Testis (tissue), 5 donors: Measurements from ENCODE around the gene RABL2A. TPM values are rescaled to one million over a fixed set of nuclear protein-coding genes. Genes with fewer than 3 reads are reported as not detected.
"Not testable (repeated sequence)": the region's sequence is repeated elsewhere in the genome, so short reads cannot be mapped to it uniquely, and the experiment has no call there.

ENCODE experiments used
- DNase-seq: peaks from one replicate; pipeline ENCODE4 v3.0.0-alpha.2; 2019
- H3K27ac ChIP-seq, 2 donors: fragments of 200-600 bp; sonication (generic); one replicate each; pipeline ENCODE4 v1.5.1; 2019
- H3K27me3 ChIP-seq: fragments of 200-600 bp; sonication (generic); one replicate; pipeline ENCODE4 v1.5.1; 2019
- H3K36me3 ChIP-seq: fragments of 200-600 bp; sonication (generic); one replicate; pipeline ENCODE4 v1.5.1; 2017; ENCODE audit warnings: low read depth; ENCODE audit errors: missing control alignments
- H3K4me1 ChIP-seq: fragments of 200-600 bp; sonication (generic); one replicate; pipeline ENCODE4 v1.5.1; 2019
- H3K4me3 ChIP-seq, 2 donors: fragments of 200-600 bp; sonication (generic); one replicate each; pipeline ENCODE4 v1.5.1; 2017 to 2019
- H3K9me3 ChIP-seq: fragments of 200-600 bp; sonication (generic); one replicate; pipeline ENCODE4 v1.5.1; 2017
- CTCF ChIP-seq, 3 experiments: fragments of 450-650 bp in 2 of 3; fragments of 200-600 bp in 1 of 3; sonication (generic) in 1 of 3; IDR thresholded peaks; one replicate each; pipeline ENCODE4 v1.5.1; 2016 to 2019; ENCODE audit warnings: antibody characterized with exemption in 3 of 3, mild to moderate bottlenecking in 2 of 3, moderate library complexity in 1 of 3
- WGBS, 2 donors: methylation state at CpG; one replicate each; pipeline ENCODE4 v1.1.5; 2018; 5-methylcytosine and 5-hydroxymethylcytosine counted together
- intact Hi-C: fragments of 100-400 bp; cut with DNase I; formaldehyde crosslinking; loops from one replicate; pipeline ENCODE4 v1.15.1; 2023; ENCODE audit warnings: low total_unique reads
- long read RNA-seq, 2 donors: transcript quantifications; one replicate each; lab custom pipeline, GENCODE V29; 2026
- polyA plus RNA-seq: library from polyadenylated mRNA; stranded (reverse); fragments of 350-450 nt; fragmentation: Illumina TruSeq; extraction: RNeasy Lipid Tissue Mini Kit (QIAGEN cat#74804); gene quantifications from one replicate; pipeline ENCODE4 v1.2.3, GENCODE V29; 2014; ENCODE audit warnings: low read depth, low replicate concordance; ENCODE audit not compliant: insufficient read depth
- total RNA-seq, 2 donors: library from RNA; depleted of rRNA; stranded (reverse); fragments of >200 nt; gene quantifications; one replicate each; pipeline ENCODE4 v1.2.3, GENCODE V29; 2016

Gene RABL2A
- total RNA-seq (10 to 100 TPM; 31.9 to 41.7 TPM), polyA plus RNA-seq (36.3 TPM)
- long read RNA-seq, donor 1, partial matches to known transcripts = 0 of 1 reads
- long read RNA-seq, donor 1, other reads (novel, unspliced or antisense) = 0 of 1 reads
- long read RNA-seq, donor 2 = 0 reads

DNA sequence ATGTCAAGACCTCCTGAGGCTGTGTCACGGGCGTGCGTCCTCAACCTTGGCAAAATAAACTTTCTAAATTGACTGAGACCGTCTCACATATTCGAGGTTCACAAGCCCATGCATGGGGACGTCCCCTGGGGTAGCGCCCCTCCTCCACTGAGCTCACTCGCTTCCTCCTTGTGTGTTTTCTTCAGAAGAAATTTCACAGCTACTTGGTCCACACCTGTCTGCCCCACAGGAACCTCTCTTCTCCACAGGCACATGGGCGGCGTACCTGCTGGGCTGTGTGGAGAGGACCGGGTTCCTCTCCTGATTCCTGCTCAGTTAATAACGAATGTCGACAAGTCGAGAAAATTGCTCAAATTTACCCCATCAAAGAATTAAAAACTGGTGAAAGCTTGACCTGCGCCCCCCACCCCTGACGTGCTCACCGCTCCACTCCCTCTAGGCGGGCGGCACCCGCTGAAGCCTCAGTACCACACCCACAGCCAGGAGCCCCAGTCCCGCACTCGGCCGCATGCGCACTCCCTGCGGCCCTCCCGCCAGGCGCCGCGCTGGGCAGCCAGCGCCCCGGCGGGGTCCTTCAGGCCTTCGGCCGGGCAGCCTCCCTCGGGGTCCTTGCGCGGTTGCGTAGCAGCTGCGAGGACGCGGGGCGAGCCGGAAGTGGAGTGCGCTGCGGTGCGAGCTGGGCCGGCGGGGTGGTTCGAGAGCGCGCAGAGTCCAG lies at the start of gene RABL2A:
RABL2A (plus strand) TSS at position 651 of the 715 bp plus-strand sequence. CDS start 1,341 bp downstream, outside the sequence.
- H3K4me1 ChIP-seq, H3K27ac ChIP-seq, intact Hi-C loops, H3K27me3 ChIP-seq, H3K9me3 ChIP-seq, H3K36me3 ChIP-seq: not testable (repeated sequence)
- 0% methylated on average over 5 to 31 of the region's 51 CpGs for WGBS, 2 donors
- H3K4me3 ChIP-seq = peak within 1 kb of the TSS; percentile 53 to 56
- peak; percentile 88 for DNase-seq

GRCh38 chr2:113578508-113578907 lies 48.6 kb upstream of the RABL2A start:
- WGBS, 2 donors = 14 to 41% methylated on average over 4 to 5 of the region's 5 CpGs
- H3K4me1 ChIP-seq, H3K36me3 ChIP-seq, H3K27ac ChIP-seq, H3K9me3 ChIP-seq, H3K27me3 ChIP-seq, H3K4me3 ChIP-seq, intact Hi-C loops: not testable (repeated sequence)
- peak; percentile 90 for DNase-seq

DNA sequence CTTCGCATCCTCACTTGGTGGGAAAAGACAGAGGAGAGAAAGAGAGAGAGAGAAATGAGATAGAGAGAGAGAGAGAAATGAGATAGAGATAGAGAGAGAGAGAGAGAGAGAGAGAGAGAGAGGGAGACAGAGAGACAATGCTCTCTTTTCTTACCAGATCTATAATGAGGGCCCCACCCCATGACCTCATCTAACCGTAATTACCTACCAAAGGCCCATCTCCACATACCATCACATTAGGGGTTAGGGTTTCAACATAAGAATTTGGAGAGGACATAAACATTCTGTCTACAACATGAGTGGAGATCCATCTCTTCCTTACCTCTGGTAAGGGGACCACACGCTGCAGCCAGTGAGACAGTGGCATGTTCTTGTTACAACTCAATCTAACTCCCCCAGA lies 44.6 kb upstream of the RABL2A start:
- H3K27me3 ChIP-seq, H3K36me3 ChIP-seq, H3K9me3 ChIP-seq, DNase-seq, intact Hi-C loops, H3K27ac ChIP-seq, H3K4me1 ChIP-seq, H3K4me3 ChIP-seq: not testable (repeated sequence)
- 53 to 68% methylated on average over 2 to 3 of the region's 3 CpGs for WGBS, 2 donors

GRCh38 chr2:113583521-113584225 lies 43.4 kb upstream of the RABL2A start:
- H3K9me3 ChIP-seq, H3K4me1 ChIP-seq, intact Hi-C loops, H3K27me3 ChIP-seq, H3K36me3 ChIP-seq: not testable (repeated sequence)
- WGBS, 2 donors = 3 to 4% methylated on average over 18 to 48 of the region's 63 CpGs
- peak; percentile 89 for DNase-seq
- Histone ChIP-seq H3K4me3 (peak overlapping the region; percentile 68 to 84), H3K27ac (peak overlapping the region; percentile 64 to 88)

- H3K9me3 ChIP-seq, H3K4me1 ChIP-seq, H3K36me3 ChIP-seq, DNase-seq, H3K27me3 ChIP-seq, intact Hi-C loops: not testable (repeated sequence)
- peak overlapping the region; percentile 68 to 84 for H3K4me3 ChIP-seq
- WGBS, 2 donors = 1 to 3% methylated on average over 10 to 22 of the region's 47 CpGs
- H3K27ac ChIP-seq = peak overlapping the region; percentile 64 to 88
These were observed 42.6 kb upstream of the RABL2A start for GRCh38 chr2:113584311-113585092.

GRCh38 chr2:113587201-113587600 lies 39.9 kb upstream of the RABL2A start:
- intact Hi-C loops, H3K27me3 ChIP-seq, H3K4me3 ChIP-seq, H3K9me3 ChIP-seq, H3K36me3 ChIP-seq, H3K27ac ChIP-seq, H3K4me1 ChIP-seq: not testable (repeated sequence)
- peak; percentile 59 for DNase-seq
- peak in 2 of 3 experiments; percentile 21 to 26 for TF ChIP-seq CTCF (IDR thresholded peaks at IDR 0.05)
- WGBS, 2 donors = 45 to 50% methylated on average over 3 of the region's 3 CpGs

GRCh38 chr2:113589591-113589990 lies 37.5 kb upstream of the RABL2A start:
- WGBS, 2 donors = 83% methylated on average over 4 of the region's 7 CpGs; no CpG with 5 or more reads in 1 of the 2 donors
- H3K36me3 ChIP-seq, H3K4me3 ChIP-seq, intact Hi-C loops, H3K4me1 ChIP-seq, H3K27ac ChIP-seq, H3K9me3 ChIP-seq, H3K27me3 ChIP-seq, DNase-seq: not testable (repeated sequence)

DNA sequence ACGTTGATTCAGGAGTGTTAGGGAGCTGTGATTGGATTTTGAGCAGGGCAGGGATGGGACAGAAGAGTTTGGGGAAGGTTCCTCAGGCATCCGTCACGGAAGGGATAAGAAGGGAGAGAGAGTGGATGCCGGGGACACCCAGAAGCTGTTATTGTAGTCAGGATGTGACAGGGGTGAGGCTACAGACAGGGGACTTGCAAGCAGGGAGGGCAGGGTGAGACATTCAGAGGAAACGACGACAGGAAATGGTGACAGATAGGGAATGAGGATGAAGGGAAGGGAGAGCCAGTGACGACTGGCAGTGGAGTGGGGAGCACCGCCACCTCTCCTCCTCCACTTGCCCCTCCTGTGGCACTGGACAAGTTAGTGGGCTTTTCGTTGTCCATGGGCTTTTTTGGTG lies 35.1 kb upstream of the RABL2A start:
- H3K4me1 ChIP-seq, H3K27me3 ChIP-seq, H3K36me3 ChIP-seq, H3K9me3 ChIP-seq, H3K4me3 ChIP-seq, intact Hi-C loops, DNase-seq, H3K27ac ChIP-seq: not testable (repeated sequence)
- 60 to 67% methylated on average over 1 of the region's 9 CpGs for WGBS, 2 donors

DNA sequence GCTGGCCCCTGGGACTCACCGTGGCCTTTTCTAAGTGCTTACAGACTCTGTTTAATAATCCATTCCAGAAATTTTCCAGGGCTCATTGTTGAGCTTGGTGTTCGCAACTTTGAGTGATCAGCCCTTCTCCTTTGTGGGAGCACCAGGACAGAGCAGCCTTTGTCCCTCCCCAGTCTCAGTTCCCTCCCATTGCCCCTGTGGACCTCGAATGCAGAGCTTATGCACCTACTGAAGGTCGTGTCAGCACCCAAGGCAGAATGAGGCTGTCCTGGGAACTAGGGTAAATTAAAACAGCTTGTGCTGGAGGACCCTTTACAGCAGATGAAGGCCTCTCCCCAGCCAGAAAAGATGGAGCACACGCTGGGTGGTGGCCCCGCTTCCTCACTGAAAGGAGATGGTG lies 33.8 kb upstream of the RABL2A start:
- intact Hi-C loops, H3K27me3 ChIP-seq, DNase-seq, H3K36me3 ChIP-seq, H3K9me3 ChIP-seq, H3K4me3 ChIP-seq, H3K27ac ChIP-seq, H3K4me1 ChIP-seq: not testable (repeated sequence)
- 70 to 80% methylated on average over 3 to 6 of the region's 6 CpGs for WGBS, 2 donors

DNA sequence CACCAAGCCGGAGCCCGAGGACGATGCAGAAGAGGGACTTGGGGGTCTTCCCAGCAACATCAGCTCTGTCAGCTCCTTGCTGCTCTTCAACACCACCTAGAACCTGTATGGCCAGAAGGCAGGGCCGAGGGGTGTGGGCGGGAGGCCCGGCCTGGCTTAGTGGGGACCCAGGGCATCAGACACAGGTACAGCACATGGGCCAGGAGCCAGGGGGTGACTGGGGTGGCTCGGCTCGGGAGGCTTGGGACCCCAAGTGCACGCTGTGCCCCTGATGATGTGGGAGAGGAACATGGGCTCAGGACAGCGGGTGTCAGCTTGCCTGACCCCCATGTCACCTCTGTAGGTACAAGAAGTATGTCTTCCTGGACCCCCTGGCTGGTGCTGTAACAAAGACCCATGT lies 31.3 kb upstream of the RABL2A start:
- H3K4me1 ChIP-seq, intact Hi-C loops, H3K27ac ChIP-seq, DNase-seq, H3K9me3 ChIP-seq, H3K36me3 ChIP-seq, H3K4me3 ChIP-seq, H3K27me3 ChIP-seq: not testable (repeated sequence)
- 95% methylated on average over 10 of the region's 10 CpGs; no CpG with 5 or more reads in 1 of the 2 donors for WGBS, 2 donors
